Measurements from ENCODE around the gene IPCEF1.

DNA sequence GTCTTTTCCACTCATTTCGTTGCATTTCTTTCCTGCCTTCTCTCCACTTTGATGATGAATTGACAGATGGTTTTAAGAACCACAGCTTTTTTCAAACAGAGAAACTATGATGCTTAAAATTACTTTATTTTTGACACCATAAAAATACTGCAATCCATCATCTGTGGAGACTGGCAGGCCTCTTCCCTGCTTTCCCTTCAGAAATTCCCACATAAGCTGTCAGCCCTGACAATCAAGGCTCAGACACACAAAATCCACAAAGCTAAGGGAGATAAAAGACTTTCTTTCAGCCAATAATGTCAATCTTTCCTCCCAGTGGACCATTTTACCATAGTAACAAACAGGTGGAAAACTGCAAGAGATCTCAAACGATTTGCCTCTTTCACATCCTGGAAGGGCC lies 82.4 kb downstream of the IPCEF1 start:
- TF ChIP-seq POLR2A (IDR thresholded peaks at IDR 0.05; ENCODE audit: low read depth, low read length) (no peak), POLR2AphosphoS5 (IDR thresholded peaks at IDR 0.05; ENCODE audit: low read depth, low read length) (no peak)
